GM12873 (cell line): Measurements from ENCODE around the gene TLE3.

Experiments used
- CTCF ChIP-seq: IDR thresholded peaks from 2 replicates; pipeline ENCODE4 v1.5.1; 2012; ENCODE audit warnings: low read depth, mild to moderate bottlenecking, moderate library complexity, low read length, control low read depth; ENCODE audit not compliant: insufficient read depth; ENCODE audit errors: missing control alignments

TLE3 gene

GRCh38 chr15:70059476-70060213, 38.1 kb downstream of the TLE3 start:
- no peak for TF ChIP-seq CTCF

- TF ChIP-seq CTCF: no peak
These were observed 38.9 kb downstream of the TLE3 start for GRCh38 chr15:70058642-70059360.

GRCh38 chr15:70057931-70058641, 39.6 kb downstream of the TLE3 start:
- TF ChIP-seq CTCF: no peak

- TF ChIP-seq CTCF: no peak
These were observed 41.5 kb downstream of the TLE3 start for GRCh38 chr15:70056091-70056680.

- no peak for TF ChIP-seq CTCF
These were observed 42.1 kb downstream of the TLE3 start for GRCh38 chr15:70055601-70056051.

- TF ChIP-seq CTCF: no peak
These were observed 42.8 kb downstream of the TLE3 start for GRCh38 chr15:70054884-70055387.
